Hematopoietic multipotent progenitor cell treated with erythropoietin and hydrocortisone succinate and interleukin-3 and kit ligand, for 4 days (in vitro differentiated cells): Measurements from ENCODE around the gene PHC2.

Experiments used
- DNase-seq: peaks from one replicate; pipeline ENCODE4 v3.0.0-alpha.2; 2015

Gene PHC2

DNA sequence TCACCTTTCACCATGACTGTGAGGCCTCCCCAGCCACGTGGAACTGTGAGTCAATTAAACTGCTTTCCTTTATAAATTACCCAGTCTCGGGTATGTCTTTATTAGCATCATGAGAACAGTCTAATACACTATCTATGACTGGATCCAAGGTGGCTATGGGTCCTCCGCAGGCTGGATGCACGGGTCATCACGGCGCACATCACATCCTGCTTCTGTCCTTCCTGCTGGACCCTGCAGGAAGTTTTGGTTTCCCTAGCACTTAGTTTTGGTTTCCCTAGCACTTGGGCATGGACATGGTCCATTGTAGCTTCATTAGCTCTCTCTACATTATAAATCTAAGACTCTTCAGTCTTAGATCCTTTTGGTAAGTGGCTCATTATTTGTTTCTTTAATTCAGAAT, 14.2 kb upstream of the PHC2 start:
- no peak for DNase-seq

- DNase-seq: no peak
These were observed 12.8 kb upstream of the PHC2 start for GRCh38 chr1:33443705-33444180.

DNA sequence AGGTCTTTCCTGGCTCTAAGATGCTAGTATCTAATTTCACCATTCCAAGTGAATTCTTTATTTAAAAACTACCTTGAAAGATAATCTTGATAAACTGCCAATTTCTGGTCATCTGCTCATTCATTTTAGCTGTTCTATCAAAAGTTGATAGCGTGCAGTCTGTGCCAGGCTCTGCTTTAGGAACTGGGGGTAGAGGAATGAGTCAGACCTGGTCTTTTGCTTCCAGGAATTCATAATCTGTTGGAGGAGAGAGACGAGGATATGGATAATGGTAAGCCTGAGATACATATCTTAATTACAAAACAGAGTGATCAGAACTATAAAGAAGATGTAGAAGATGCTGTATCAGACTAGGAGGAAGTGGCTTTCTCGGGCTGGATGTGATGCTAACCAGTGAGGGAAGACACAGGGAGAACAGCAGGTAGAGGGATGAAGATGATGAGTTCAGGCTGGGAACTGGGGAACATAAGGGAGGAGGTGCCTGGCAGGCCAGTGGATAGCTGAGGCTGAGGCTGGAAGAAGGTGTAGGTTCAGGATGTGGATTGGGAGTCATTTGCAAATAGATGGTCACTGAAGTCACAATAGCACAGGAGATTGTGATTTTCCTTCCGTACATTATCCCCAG, 12.3 kb upstream of the PHC2 start:
- DNase-seq: no peak

DNA sequence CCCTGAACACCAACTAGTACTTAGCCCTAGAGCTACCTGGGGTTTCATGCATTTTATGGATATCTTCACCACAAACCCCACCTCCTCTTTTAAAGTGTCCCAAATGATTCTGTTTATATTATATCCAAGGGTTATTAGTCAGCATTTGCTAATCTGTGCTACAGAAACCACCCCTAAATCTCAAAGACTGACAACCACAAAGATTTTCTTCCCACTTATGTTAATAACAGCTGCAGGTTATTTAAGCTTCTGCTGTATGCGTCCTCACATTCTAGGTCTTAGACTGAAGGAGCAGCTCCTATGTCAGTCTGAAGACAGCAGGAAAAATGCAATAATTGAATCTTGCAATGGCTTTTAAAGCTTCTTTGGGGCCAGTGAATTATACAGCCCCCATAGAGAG, 11.2 kb upstream of the PHC2 start:
- DNase-seq: no peak

GRCh38 chr1:33441088-33441745, 10.3 kb upstream of the PHC2 start:
- DNase-seq: no peak

DNA sequence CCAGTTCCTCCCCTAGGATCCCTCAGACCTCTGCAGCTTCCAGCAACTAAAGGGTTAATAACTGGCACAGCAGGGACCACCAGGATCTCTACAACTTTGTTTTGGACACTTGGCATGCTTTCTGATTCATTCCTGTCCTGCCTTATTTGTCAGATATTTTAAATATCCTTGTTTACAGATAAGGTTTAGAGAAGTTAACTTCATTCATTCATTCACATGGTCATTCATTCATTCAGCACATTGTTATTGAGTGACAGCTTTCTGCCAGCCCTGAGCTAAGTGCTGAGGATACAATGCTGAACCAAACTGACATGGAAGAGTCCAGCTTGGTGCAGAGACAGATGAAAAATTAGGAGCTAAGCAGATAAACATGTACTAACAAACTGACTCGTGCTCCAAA, 8.8 kb upstream of the PHC2 start:
- no peak for DNase-seq

DNA sequence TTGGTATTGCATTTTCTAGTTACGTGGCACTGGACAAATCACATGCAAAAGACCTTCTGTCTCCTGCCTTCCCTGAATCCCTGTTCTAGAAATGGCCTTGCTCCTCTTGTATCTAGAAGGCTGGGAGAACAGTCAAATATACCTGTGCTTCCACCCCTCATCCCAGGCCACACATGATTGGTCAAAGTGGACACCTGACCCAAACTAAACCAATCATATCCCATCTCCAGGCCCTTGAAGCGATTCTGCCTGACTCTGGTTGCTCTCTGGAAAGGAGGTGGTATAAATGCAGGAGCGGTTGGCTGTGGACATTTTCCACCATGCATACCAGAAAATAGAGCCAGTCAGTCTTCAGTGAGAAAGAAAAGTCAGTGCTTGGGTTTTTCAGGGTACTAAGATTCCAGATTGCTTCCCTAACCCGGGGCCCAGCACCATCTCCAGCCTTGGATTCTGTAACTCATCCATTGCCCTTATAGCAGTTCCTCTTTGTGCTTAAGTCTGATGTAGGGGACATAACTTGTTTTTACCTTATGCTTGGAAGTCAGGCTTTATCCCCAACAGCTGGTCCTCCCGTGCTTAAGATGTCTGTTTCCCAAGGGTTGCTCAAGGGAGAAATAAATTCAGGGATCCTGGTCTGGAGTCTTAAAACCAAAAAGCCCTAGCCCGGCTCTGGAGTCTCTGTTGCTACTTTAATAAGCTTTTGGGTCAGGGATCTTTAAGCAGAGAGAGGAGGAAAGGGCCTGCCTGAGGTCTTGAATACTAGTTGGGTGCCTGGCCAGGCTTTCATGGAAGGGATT, 7.7 kb upstream of the PHC2 start:
- no peak for DNase-seq

- DNase-seq: no peak
These were observed 5.8 kb upstream of the PHC2 start for GRCh38 chr1:33436557-33437285.

- no peak for DNase-seq
These were observed 4.4 kb upstream of the PHC2 start for GRCh38 chr1:33435096-33435820.

GRCh38 chr1:33434363-33434750, 3.5 kb upstream of the PHC2 start:
- no peak for DNase-seq

DNA sequence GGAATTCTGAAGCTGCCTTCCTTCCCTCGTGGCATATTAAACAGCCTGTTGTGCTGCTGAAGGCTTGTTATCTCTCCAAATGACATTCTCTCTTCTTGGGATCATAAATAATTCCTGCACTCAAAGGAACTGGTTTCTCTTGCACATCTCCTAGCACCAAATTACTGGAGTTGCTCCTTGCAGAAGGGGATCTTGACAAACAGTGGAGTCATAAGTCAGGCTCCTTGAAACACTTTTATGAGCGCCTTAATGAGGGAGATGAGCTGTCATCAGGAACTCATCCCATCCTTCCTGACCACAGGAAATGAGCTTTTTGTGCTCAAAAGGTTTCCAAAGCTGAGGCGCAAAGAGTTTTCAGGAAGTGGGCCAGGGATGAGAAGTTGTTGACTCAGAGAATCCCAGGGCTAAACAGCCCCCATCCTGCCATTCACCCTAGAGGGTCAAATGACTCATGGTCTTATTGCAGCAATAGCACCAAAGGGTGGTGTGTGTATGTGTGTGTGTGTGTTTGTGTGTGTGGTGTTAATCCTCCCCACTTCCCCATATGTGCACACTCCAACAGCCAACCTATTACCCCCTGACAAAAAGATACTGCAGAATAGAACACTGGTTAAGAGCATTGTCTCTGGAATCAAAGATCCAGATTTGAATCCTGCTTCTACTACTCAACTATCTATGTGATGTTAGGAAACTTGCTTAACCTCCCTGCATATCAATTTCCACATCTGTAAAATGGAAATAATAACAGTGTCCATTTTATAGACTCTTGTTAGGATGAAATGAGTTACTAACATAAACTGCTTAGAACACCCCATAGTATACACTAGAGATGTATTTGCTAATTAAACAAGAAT, 2.8 kb upstream of the PHC2 start:
- DNase-seq: peak; percentile 79

GRCh38 chr1:33429856-33430691, 821 bp downstream of the PHC2 start:
- DNase-seq: peak; percentile 73

GRCh38 chr1:33429332-33429731, 1.6 kb downstream of the PHC2 start:
- no peak for DNase-seq

DNA sequence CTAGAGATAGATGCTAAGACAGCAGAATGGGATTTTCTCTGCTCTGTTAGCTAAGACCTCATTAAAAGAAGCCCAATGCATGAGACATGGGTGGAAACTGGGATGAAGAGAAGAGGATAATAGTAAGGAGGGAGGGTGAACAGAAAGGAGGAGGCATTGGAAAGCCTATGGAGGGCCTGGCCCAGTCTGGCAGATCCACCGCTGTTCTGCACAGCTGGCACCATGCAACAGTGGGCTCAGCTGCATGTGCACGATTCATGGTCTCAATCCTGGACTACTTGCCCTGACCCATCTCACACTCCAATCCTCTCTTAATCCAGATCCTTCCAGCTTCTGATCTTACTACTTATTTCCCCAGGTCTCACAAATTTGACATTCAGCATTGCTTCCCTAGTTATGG, 2.2 kb downstream of the PHC2 start:
- no peak for DNase-seq

- DNase-seq: no peak
These were observed 4.0 kb downstream of the PHC2 start for GRCh38 chr1:33426916-33427315.

GRCh38 chr1:33425900-33426299, 5.0 kb downstream of the PHC2 start:
- DNase-seq: no peak

DNA sequence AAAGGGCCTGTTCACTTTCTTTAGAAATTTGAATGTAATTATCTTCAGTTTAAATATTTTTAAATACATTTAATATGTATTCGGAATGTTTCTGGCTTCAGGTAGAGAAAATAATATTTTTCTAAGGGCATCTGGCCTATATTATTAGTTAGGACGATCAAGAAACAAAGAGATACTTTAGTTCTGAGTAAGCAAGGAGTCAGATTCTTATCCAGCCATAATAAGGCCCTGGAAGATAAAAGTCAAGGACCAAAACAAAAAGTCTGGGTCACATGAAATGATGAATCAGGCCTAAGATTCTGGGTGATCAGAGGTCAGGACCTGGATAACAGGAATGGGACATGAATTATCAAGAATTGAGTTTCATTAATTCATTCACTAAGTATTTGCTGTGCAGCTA, 6.3 kb downstream of the PHC2 start:
- DNase-seq: no peak

DNA sequence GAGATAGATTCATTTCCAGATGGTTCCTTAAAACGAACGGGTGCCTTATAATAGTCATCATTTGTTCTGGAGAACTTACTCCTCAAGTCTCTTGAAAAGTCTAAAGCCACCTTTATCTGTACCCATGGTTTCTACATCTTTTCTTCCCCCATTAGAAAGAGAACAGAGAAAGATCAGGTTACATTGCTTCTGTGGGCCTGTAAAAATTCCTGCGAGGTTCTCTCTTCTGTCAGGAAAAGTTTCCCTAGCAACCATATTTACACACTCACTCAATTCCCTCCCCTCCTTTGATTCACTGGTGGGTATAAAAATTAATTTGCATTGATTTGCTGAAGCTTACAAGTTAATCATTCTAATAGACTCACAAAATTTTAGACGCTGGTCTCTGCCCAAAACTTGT, 6.7 kb downstream of the PHC2 start:
- DNase-seq: no peak

GRCh38 chr1:33420870-33421775, 9.8 kb downstream of the PHC2 start:
- DNase-seq: peak; percentile 33

DNA sequence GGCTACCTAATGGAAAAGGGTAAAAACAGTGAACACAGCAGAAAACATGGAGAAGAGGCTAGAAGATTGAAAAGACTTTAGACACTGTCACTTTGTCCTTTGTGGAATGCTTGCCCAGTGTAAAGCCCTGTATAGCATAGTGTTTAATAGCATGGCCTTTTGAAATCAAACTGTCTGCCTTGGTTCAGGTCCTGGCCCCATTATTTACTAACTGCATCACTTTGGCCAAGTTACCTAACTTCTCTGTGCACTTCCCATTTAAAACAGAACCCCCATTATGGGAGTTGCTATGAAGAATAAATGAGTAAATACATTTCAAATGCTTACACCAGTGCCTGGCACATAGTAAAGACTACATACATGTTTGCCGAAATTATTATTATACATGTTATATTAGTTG, 12.1 kb downstream of the PHC2 start:
- no peak for DNase-seq
